ENCODE data around the gene TENM4.

The TENM4 gene

GRCh38 chr11:78720281-78720989, 720.4 kb downstream of the TENM4 start:
- H2AFZ ChIP-seq (ENCODE audit: low read length, unreplicated experiment): no peak overlapping the region
- no peaks in the 10 kb centered on the region for H3K36me3 ChIP-seq (ENCODE audit: insufficient read depth, low read length)
- no peaks in the 10 kb centered on the region for H3K79me2 ChIP-seq (ENCODE audit: control insufficient read depth, insufficient read depth, low read length, unreplicated experiment)
- H3K4me3 ChIP-seq (ENCODE audit: low read depth, low read length): no peak overlapping the region
- H3K27me3 ChIP-seq (ENCODE audit: insufficient read depth, low read length): 0 out of 2 replicates have a peak, but pooled peaks cover 11% of the 10 kb centered on the region
- H3K27ac ChIP-seq (ENCODE audit: low read depth, low read length): no peak overlapping the region
- H3K4me1 ChIP-seq (ENCODE audit: control insufficient read depth, insufficient read depth, low read length, unreplicated experiment): no peaks in the 10 kb centered on the region

- Histone ChIP-seq H3K27me3 (ENCODE audit: insufficient read depth, low read length) (0 out of 2 replicates have a peak, but pooled peaks cover 6% of the 10 kb centered on the region), H3K4me3 (ENCODE audit: low read depth, low read length) (no peak overlapping the region), H3K79me2 (ENCODE audit: control insufficient read depth, insufficient read depth, low read length, unreplicated experiment) (no peaks in the 10 kb centered on the region), H3K36me3 (ENCODE audit: insufficient read depth, low read length) (no peaks in the 10 kb centered on the region), H2AFZ (ENCODE audit: low read length, unreplicated experiment) (no peak overlapping the region), H3K27ac (ENCODE audit: low read depth, low read length) (no peak overlapping the region), H3K4me1 (ENCODE audit: control insufficient read depth, insufficient read depth, low read length, unreplicated experiment) (no peaks in the 10 kb centered on the region)
Measured at GRCh38 chr11:78717041-78717440, 723.8 kb downstream of the TENM4 start.

GRCh38 chr11:78715639-78716311, 725.1 kb downstream of the TENM4 start:
- Histone ChIP-seq H2AFZ (ENCODE audit: low read length, unreplicated experiment) (no peak overlapping the region), H3K79me2 (ENCODE audit: control insufficient read depth, insufficient read depth, low read length, unreplicated experiment) (no peaks in the 10 kb centered on the region), H3K27ac (ENCODE audit: low read depth, low read length) (no peak overlapping the region), H3K4me3 (ENCODE audit: low read depth, low read length) (no peak overlapping the region), H3K36me3 (ENCODE audit: insufficient read depth, low read length) (no peaks in the 10 kb centered on the region), H3K4me1 (ENCODE audit: control insufficient read depth, insufficient read depth, low read length, unreplicated experiment) (no peaks in the 10 kb centered on the region), H3K27me3 (ENCODE audit: insufficient read depth, low read length) (0 out of 2 replicates have a peak, but pooled peaks cover 6% of the 10 kb centered on the region)

GRCh38 chr11:78714539-78714938, 726.3 kb downstream of the TENM4 start:
- Histone ChIP-seq H3K4me3 (ENCODE audit: low read depth, low read length) (no peak overlapping the region), H3K27me3 (ENCODE audit: insufficient read depth, low read length) (0 out of 2 replicates have a peak, but pooled peaks cover 6% of the 10 kb centered on the region), H3K79me2 (ENCODE audit: control insufficient read depth, insufficient read depth, low read length, unreplicated experiment) (no peaks in the 10 kb centered on the region), H3K36me3 (ENCODE audit: insufficient read depth, low read length) (no peaks in the 10 kb centered on the region), H2AFZ (ENCODE audit: low read length, unreplicated experiment) (no peak overlapping the region), H3K4me1 (ENCODE audit: control insufficient read depth, insufficient read depth, low read length, unreplicated experiment) (no peaks in the 10 kb centered on the region), H3K27ac (ENCODE audit: low read depth, low read length) (no peak overlapping the region)

GRCh38 chr11:78711735-78712134, 729.1 kb downstream of the TENM4 start:
- Histone ChIP-seq H3K27me3 (ENCODE audit: insufficient read depth, low read length) (0 out of 2 replicates have a peak, but pooled peaks cover 6% of the 10 kb centered on the region), H3K27ac (ENCODE audit: low read depth, low read length) (no peak overlapping the region)

GRCh38 chr11:78710417-78710816, 730.4 kb downstream of the TENM4 start:
- Histone ChIP-seq H2AFZ (ENCODE audit: low read length, unreplicated experiment) (no peak overlapping the region), H3K27me3 (ENCODE audit: insufficient read depth, low read length) (0 out of 2 replicates have a peak, but pooled peaks cover 6% of the 10 kb centered on the region), H3K36me3 (ENCODE audit: insufficient read depth, low read length) (no peaks in the 10 kb centered on the region), H3K27ac (ENCODE audit: low read depth, low read length) (no peak overlapping the region), H3K79me2 (ENCODE audit: control insufficient read depth, insufficient read depth, low read length, unreplicated experiment) (no peaks in the 10 kb centered on the region), H3K4me1 (ENCODE audit: control insufficient read depth, insufficient read depth, low read length, unreplicated experiment) (no peaks in the 10 kb centered on the region), H3K4me3 (ENCODE audit: low read depth, low read length) (no peak overlapping the region)

More at GRCh38 chr11:78711735-78712134, 729.1 kb downstream of the TENM4 start:
- Histone ChIP-seq H3K79me2 (ENCODE audit: control insufficient read depth, insufficient read depth, low read length, unreplicated experiment) (no peaks in the 10 kb centered on the region), H3K4me1 (ENCODE audit: control insufficient read depth, insufficient read depth, low read length, unreplicated experiment) (no peaks in the 10 kb centered on the region), H2AFZ (ENCODE audit: low read length, unreplicated experiment) (no peak overlapping the region), H3K4me3 (ENCODE audit: low read depth, low read length) (no peak overlapping the region), H3K36me3 (ENCODE audit: insufficient read depth, low read length) (no peaks in the 10 kb centered on the region)

GRCh38 chr11:78708388-78708787, 732.4 kb downstream of the TENM4 start:
- Histone ChIP-seq H3K27me3 (ENCODE audit: insufficient read depth, low read length) (no peaks in the 10 kb centered on the region), H3K79me2 (ENCODE audit: control insufficient read depth, insufficient read depth, low read length, unreplicated experiment) (no peaks in the 10 kb centered on the region), H3K36me3 (ENCODE audit: insufficient read depth, low read length) (no peaks in the 10 kb centered on the region), H3K4me3 (ENCODE audit: low read depth, low read length) (no peak overlapping the region), H2AFZ (ENCODE audit: low read length, unreplicated experiment) (no peak overlapping the region), H3K4me1 (ENCODE audit: control insufficient read depth, insufficient read depth, low read length, unreplicated experiment) (no peaks in the 10 kb centered on the region), H3K27ac (ENCODE audit: low read depth, low read length) (no peak overlapping the region)

- Histone ChIP-seq H3K36me3 (ENCODE audit: insufficient read depth, low read length) (no peaks in the 10 kb centered on the region), H3K79me2 (ENCODE audit: control insufficient read depth, insufficient read depth, low read length, unreplicated experiment) (no peaks in the 10 kb centered on the region), H3K4me1 (ENCODE audit: control insufficient read depth, insufficient read depth, low read length, unreplicated experiment) (no peaks in the 10 kb centered on the region), H3K27me3 (ENCODE audit: insufficient read depth, low read length) (no peaks in the 10 kb centered on the region), H3K4me3 (ENCODE audit: low read depth, low read length) (no peak overlapping the region), H2AFZ (ENCODE audit: low read length, unreplicated experiment) (no peak overlapping the region), H3K27ac (ENCODE audit: low read depth, low read length) (no peak overlapping the region)
Measured at GRCh38 chr11:78706551-78706950, 734.3 kb downstream of the TENM4 start.

- H3K27ac ChIP-seq (ENCODE audit: low read depth, low read length): no peak overlapping the region
- H3K36me3 ChIP-seq (ENCODE audit: insufficient read depth, low read length): no peaks in the 10 kb centered on the region
- H3K4me1 ChIP-seq (ENCODE audit: control insufficient read depth, insufficient read depth, low read length, unreplicated experiment): no peaks in the 10 kb centered on the region
- H3K27me3 ChIP-seq (ENCODE audit: insufficient read depth, low read length): 0 out of 2 replicates have a peak, but pooled peaks cover 3% of the 10 kb centered on the region
- no peak overlapping the region for H2AFZ ChIP-seq (ENCODE audit: low read length, unreplicated experiment)
- H3K4me3 ChIP-seq (ENCODE audit: low read depth, low read length): no peak overlapping the region
- H3K79me2 ChIP-seq (ENCODE audit: control insufficient read depth, insufficient read depth, low read length, unreplicated experiment): no peaks in the 10 kb centered on the region
Measured at GRCh38 chr11:78704811-78705210, 736.0 kb downstream of the TENM4 start.

- H3K36me3 ChIP-seq (ENCODE audit: insufficient read depth, low read length): no peaks in the 10 kb centered on the region
- H3K4me1 ChIP-seq (ENCODE audit: control insufficient read depth, insufficient read depth, low read length, unreplicated experiment): peaks cover 5% of the 10 kb centered on the region
- H3K79me2 ChIP-seq (ENCODE audit: control insufficient read depth, insufficient read depth, low read length, unreplicated experiment): no peaks in the 10 kb centered on the region
- H3K27ac ChIP-seq (ENCODE audit: low read depth, low read length): no peak overlapping the region
- H2AFZ ChIP-seq (ENCODE audit: low read length, unreplicated experiment): no peak overlapping the region
- H3K4me3 ChIP-seq (ENCODE audit: low read depth, low read length): no peak overlapping the region
- H3K27me3 ChIP-seq (ENCODE audit: insufficient read depth, low read length): 0 out of 2 replicates have a peak, but pooled peaks cover 8% of the 10 kb centered on the region
Measured at GRCh38 chr11:78699609-78700135, 741.2 kb downstream of the TENM4 start.
